ENCODE measurements around the gene GPC5.

DNA sequence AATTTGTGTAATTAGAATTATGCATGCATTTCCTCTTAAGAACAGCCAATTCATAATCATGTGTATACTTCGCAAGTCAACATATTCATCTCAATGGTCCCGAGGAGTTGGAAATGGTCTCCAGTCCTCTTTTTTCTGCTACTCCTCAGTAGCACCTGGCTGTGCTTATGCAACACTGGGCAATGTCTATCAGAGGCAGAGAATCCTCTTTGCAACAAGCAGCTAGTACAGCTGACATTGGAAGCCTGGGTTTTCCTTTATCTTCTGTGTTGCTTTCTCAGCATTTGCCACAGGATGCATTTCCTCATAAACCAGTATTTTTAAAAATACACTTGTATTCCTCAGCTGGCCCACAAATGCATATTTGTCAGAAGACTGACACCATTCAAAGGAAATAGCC lies 1422.9 kb downstream of the GPC5 start:
- TF ChIP-seq, protein P1, sequence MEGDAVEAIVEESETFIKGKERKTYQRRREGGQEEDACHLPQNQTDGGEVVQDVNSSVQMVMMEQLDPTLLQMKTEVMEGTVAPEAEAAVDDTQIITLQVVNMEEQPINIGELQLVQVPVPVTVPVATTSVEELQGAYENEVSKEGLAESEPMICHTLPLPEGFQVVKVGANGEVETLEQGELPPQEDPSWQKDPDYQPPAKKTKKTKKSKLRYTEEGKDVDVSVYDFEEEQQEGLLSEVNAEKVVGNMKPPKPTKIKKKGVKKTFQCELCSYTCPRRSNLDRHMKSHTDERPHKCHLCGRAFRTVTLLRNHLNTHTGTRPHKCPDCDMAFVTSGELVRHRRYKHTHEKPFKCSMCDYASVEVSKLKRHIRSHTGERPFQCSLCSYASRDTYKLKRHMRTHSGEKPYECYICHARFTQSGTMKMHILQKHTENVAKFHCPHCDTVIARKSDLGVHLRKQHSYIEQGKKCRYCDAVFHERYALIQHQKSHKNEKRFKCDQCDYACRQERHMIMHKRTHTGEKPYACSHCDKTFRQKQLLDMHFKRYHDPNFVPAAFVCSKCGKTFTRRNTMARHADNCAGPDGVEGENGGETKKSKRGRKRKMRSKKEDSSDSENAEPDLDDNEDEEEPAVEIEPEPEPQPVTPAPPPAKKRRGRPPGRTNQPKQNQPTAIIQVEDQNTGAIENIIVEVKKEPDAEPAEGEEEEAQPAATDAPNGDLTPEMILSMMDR (IDR thresholded peaks at IDR 0.05; ENCODE audit: extremely low read depth in 1 of 2, insufficient read depth in 1 of 2, low read depth in 1 of 2, low read length in 2 of 2): no peak
- no peak for TF ChIP-seq EZH2 (IDR thresholded peaks at IDR 0.05; ENCODE audit: borderline replicate concordance, low read depth, low read length, severe bottlenecking)
- no peak for TF ChIP-seq POLR2A (IDR thresholded peaks at IDR 0.05; ENCODE audit: low read depth, low read length)
- TF ChIP-seq POLR2AphosphoS5 (IDR thresholded peaks at IDR 0.05; ENCODE audit: insufficient read depth, low read depth, low read length): no peak
- TF ChIP-seq MYC (IDR thresholded peaks at IDR 0.05; ENCODE audit: low read depth, low read length): no peak
- TF ChIP-seq, protein P2, sequence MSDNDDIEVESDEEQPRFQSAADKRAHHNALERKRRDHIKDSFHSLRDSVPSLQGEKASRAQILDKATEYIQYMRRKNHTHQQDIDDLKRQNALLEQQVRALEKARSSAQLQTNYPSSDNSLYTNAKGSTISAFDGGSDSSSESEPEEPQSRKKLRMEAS (IDR thresholded peaks at IDR 0.05; ENCODE audit: insufficient read depth, insufficient read length): no peak

Measured in endothelial cell of umbilical vein (primary cell).